IMR-90 (cell line): ENCODE measurements around the gene ASB5.

Experiments used
- BHLHE40 ChIP-seq: fragments of 150-350 bp; IDR thresholded peaks from 2 replicates; pipeline ENCODE4 v1.6.1; 2016; ENCODE audit warnings: mild to moderate bottlenecking, low read depth, low read length
- CEBPB ChIP-seq: IDR thresholded peaks from 2 replicates; pipeline ENCODE4 v1.6.1; 2012; ENCODE audit warnings: low read depth, low read length, improper control_type of control experiment
- CHD1 ChIP-seq: IDR thresholded peaks from 2 replicates; pipeline ENCODE4 v1.6.1; 2012; ENCODE audit warnings: low read depth, low read length, improper control_type of control experiment
- CTCF ChIP-seq: conservative IDR thresholded peaks from 2 replicates; pipeline ENCODE4 v1.5.1; 2012; ENCODE audit warnings: mild to moderate bottlenecking, low read depth, low read length, improper control_type of control experiment
- MAFK ChIP-seq: IDR thresholded peaks from 2 replicates; pipeline ENCODE4 v1.6.1; 2012; ENCODE audit warnings: low read depth, low read length, improper control_type of control experiment
- POLR2A ChIP-seq: IDR thresholded peaks from 2 replicates; pipeline ENCODE4 v1.6.1; 2012; ENCODE audit warnings: mild to moderate bottlenecking, low read depth, low read length
- RAD21 ChIP-seq: IDR thresholded peaks from 2 replicates; pipeline ENCODE4 v1.6.1; 2012; ENCODE audit warnings: low read length, improper control_type of control experiment
- RFX5 ChIP-seq: IDR thresholded peaks from 2 replicates; pipeline ENCODE4 v1.8.0; 2012; ENCODE audit warnings: low read depth, mild to moderate bottlenecking, low read length, moderate library complexity
- SMC3 ChIP-seq: fragments of 150-350 bp; IDR thresholded peaks from 2 replicates; pipeline ENCODE4 v1.6.1; 2016; ENCODE audit warnings: low read depth, mild to moderate bottlenecking, antibody characterized with exemption, low read length, moderate library complexity

GRCh38 chr4:176266026-176266425 is 3.0 kb downstream of the ASB5 start:
- TF ChIP-seq CTCF (no peak), RAD21 (no peak), MAFK (no peak), RFX5 (no peak), SMC3 (no peak), CHD1 (no peak), POLR2A (no peak), BHLHE40 (no peak), CEBPB (no peak)
